GM12801 (cell line): ENCODE measurements around the gene UPF3B.

Experiments
- TF ChIP-seq, protein P1 (sequence below): IDR thresholded peaks from one replicate; pipeline ENCODE4 v1.5.1; 2011; ENCODE audit warnings: control low read depth; ENCODE audit not compliant: insufficient read length; ENCODE audit errors: extremely low read depth

Gene UPF3B, protein sequence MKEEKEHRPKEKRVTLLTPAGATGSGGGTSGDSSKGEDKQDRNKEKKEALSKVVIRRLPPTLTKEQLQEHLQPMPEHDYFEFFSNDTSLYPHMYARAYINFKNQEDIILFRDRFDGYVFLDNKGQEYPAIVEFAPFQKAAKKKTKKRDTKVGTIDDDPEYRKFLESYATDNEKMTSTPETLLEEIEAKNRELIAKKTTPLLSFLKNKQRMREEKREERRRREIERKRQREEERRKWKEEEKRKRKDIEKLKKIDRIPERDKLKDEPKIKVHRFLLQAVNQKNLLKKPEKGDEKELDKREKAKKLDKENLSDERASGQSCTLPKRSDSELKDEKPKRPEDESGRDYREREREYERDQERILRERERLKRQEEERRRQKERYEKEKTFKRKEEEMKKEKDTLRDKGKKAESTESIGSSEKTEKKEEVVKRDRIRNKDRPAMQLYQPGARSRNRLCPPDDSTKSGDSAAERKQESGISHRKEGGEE

DNA sequence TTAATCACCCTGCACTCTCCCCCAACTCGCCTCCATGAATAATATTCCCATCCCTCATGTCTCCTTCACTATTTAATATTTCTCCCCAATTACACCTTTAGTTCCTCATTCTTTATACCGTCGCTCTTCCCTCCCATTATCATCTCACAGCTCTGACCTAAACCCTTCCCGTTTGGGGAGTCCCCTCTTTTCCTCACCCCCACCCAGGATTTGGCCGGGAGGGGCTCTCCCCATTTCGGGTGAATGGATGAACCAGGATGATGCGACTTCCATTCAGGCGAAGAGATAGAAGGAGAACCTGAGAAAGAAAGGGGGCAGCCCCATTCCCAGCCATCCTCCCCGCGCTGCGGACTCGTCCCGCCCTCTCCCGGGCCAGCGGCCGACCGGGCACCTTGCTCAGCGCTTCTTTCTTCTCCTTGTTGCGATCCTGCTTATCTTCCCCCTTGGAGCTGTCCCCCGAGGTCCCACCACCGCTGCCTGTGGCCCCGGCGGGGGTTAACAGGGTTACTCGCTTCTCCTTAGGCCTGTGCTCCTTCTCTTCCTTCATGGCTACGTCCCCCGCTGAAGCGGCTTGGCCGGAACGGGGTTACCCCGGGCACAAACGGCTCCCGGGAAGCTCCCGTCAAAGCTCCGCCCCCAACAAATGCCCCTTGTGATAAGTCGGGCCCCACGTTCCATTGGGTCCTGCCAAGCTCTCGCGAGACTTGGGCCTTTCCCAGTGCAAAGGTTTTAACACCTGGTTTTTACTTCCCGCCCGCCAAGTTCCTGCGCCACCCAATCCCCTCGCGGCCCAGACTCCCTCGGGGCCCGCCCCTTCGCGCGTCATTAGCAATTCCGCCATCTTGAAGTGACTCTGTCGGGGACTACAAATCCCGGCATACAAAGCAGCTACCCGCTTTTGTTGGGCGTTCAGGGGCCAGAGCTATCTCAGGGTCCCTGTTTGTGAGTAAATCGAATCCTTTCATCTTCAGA is at the start of gene UPF3B:
TSS of gene UPF3B (minus strand) at position 582 of the 972 bp plus-strand sequence. CDS start at position 547, 35 bp downstream.
- TF ChIP-seq, protein P1, sequence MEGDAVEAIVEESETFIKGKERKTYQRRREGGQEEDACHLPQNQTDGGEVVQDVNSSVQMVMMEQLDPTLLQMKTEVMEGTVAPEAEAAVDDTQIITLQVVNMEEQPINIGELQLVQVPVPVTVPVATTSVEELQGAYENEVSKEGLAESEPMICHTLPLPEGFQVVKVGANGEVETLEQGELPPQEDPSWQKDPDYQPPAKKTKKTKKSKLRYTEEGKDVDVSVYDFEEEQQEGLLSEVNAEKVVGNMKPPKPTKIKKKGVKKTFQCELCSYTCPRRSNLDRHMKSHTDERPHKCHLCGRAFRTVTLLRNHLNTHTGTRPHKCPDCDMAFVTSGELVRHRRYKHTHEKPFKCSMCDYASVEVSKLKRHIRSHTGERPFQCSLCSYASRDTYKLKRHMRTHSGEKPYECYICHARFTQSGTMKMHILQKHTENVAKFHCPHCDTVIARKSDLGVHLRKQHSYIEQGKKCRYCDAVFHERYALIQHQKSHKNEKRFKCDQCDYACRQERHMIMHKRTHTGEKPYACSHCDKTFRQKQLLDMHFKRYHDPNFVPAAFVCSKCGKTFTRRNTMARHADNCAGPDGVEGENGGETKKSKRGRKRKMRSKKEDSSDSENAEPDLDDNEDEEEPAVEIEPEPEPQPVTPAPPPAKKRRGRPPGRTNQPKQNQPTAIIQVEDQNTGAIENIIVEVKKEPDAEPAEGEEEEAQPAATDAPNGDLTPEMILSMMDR: no peak

DNA sequence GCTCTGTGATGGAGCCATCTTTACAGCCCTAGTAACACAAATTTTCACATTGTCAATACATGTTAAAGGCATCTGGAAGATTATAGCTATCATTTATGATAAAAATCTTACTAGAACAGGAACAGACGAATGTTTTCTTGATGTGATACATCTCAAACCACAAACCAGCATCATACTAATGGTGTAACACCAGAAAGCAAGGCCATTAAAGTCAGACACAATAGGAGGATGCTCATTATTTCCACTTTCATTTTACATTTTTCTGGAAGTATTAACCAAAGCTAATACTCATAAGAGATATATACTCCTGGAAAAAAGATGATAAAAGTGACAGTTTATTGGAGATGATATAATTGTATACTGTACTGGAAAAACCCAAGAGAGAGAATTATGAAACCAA is 48.2 kb upstream of the UPF3B start:
- TF ChIP-seq, protein P1: no peak

GRCh38 chrX:119899125-119899524 is 46.4 kb upstream of the UPF3B start:
- TF ChIP-seq, protein P1: no peak

GRCh38 chrX:119895843-119896326 is 43.1 kb upstream of the UPF3B start, which contains the start of gene AKAP14:
Gene AKAP14 (plus strand): TSS chrX:119895893. CDS start chrX:119903224, 7,331 bp downstream.
- TF ChIP-seq, protein P1: no peak

GRCh38 chrX:119887721-119888425 is 35.1 kb upstream of the UPF3B start:
- TF ChIP-seq, protein P1: no peak

DNA sequence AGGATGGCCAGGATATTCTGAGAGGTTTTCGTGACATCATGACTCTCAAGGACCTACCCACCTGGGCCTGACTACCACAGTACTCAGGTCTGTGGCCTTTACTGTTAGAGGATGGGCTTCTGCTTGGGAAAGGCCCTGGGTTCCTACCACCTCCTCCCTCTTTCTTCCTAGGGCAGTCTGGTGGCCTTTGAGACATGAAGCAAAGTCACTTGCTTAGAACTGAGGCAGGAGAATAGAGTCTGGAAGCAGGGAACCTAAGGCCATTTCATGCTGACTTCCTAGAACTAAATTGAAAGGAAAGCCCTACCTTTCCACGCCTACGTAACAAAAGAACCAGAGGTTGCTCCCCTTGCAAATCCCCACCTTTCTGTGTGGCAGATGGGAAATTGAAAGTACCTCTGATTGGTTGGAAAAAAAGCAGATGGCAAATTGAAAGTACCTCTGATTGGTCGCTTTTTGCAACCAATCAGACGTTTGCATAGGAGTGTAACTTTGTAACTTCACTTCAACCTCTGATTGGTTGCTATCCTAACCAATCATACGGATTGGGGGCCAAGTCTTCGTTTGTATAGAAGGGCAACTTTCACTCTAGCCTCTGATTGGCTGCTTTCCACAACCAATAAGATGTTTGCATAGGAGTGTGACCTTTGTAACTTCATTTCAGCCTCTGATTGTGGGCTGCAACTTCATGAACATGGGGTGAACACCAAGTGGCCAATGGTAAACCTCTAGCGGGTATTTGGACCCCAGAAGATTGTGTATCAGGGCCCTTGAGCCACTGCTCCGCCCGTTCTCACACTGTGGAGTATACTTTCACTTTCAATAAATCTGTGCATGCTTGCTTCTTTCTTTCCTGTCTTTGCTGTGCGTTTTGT is 33.0 kb upstream of the UPF3B start:
- TF ChIP-seq, protein P1: no peak
